HL-60 (cell line): Measurements from ENCODE around the gene UBA7.

ENCODE experiments used
- CTCF ChIP-seq: IDR thresholded peaks from one replicate; pipeline ENCODE4 v1.5.1; 2011; ENCODE audit warnings: low read length, control low read depth, inconsistent platforms; ENCODE audit not compliant: insufficient read depth
- GABPA ChIP-seq: IDR thresholded peaks from 2 replicates; pipeline ENCODE4 v1.6.1; 2012; ENCODE audit warnings: low read depth
- POLR2AphosphoS5 ChIP-seq: IDR thresholded peaks from 2 replicates; pipeline ENCODE4 v1.6.1; 2012; ENCODE audit warnings: low read depth

GRCh38 chr3:49763981-49764380 is 49.8 kb downstream of the UBA7 start:
- TF ChIP-seq POLR2AphosphoS5 = no peak
- no peak for TF ChIP-seq CTCF
- TF ChIP-seq GABPA = no peak
